CD14-positive monocyte (primary cell): ENCODE measurements around the gene KIF25. TPM values are rescaled to one million over a fixed set of nuclear protein-coding genes. Genes with fewer than 3 reads are reported as not detected.
"Not testable (repeated sequence)": the region's sequence is repeated elsewhere in the genome, so short reads cannot be mapped to it uniquely, and the experiment has no call there.

Experiments used
- DNase-seq, 3 donors: peaks; one replicate each; pipeline ENCODE4 v3.0.0-alpha.2; 2011 to 2022
- H2AFZ ChIP-seq: 2 replicates; pipeline ENCODE4 v1.6.0; 2012; ENCODE audit warnings: mild to moderate bottlenecking, low read depth, low read length, inconsistent platforms; ENCODE audit not compliant: insufficient read depth, poor library complexity, severe bottlenecking
- H3K27ac ChIP-seq, 2 donors: 1 replicate in 1 of 2; 2 replicates in 1 of 2; pipeline ENCODE4 v1.5.1; 2012 to 2013; ENCODE audit warnings: low read length in 2 of 2, control low read depth in 1 of 2, inconsistent platforms in 1 of 2, low read depth in 1 of 2, mild to moderate bottlenecking in 1 of 2
- H3K27me3 ChIP-seq, 2 donors: one replicate each; pipeline versions ENCODE4 v1.6.0 to v1.6.1; 2011 to 2013; ENCODE audit warnings: low read length in 2 of 2; ENCODE audit not compliant: control insufficient read depth in 2 of 2, insufficient read depth in 2 of 2
- H3K36me3 ChIP-seq, 2 donors: replicated peaks in 1 of 2; 1 replicate in 1 of 2; 2 replicates in 1 of 2; pipeline versions ENCODE4 v1.5.1 to v1.6.1; 2012 to 2013; ENCODE audit warnings: low read length in 2 of 2, control low read depth in 1 of 2, inconsistent platforms in 1 of 2, mild to moderate bottlenecking in 1 of 2; ENCODE audit not compliant: insufficient read depth in 2 of 2, control insufficient read depth in 1 of 2
- H3K4me1 ChIP-seq, 2 donors: 1 replicate in 1 of 2; 2 replicates in 1 of 2; pipeline versions ENCODE4 v1.5.1 to v1.6.1; 2012 to 2013; ENCODE audit warnings: low read length in 2 of 2, control low read depth in 1 of 2, inconsistent platforms in 1 of 2, mild to moderate bottlenecking in 1 of 2, moderate library complexity in 1 of 2; ENCODE audit not compliant: insufficient read depth in 2 of 2, control insufficient read depth in 1 of 2
- H3K4me2 ChIP-seq: replicated peaks from 2 replicates; pipeline ENCODE3; 2012; ENCODE audit warnings: low read length, moderate library complexity, mild to moderate bottlenecking; ENCODE audit not compliant: poor library complexity, severe bottlenecking; ENCODE audit errors: extremely low read depth
- H3K4me3 ChIP-seq, 3 experiments: fragments of 200-600 bp in 1 of 3; sonication (generic) in 1 of 3; replicated peaks in 1 of 3; 1 replicate in 2 of 3; 2 replicates in 1 of 3; pipeline ENCODE4 v1.5.1; 2011 to 2013; ENCODE audit warnings: low read length in 3 of 3, mild to moderate bottlenecking in 3 of 3, control low read depth in 2 of 3, low read depth in 2 of 3, inconsistent platforms in 1 of 3, moderate library complexity in 1 of 3
- H3K79me2 ChIP-seq: 2 replicates; pipeline ENCODE4 v1.6.0; 2012; ENCODE audit warnings: mild to moderate bottlenecking, control low read depth, inconsistent platforms, low read length, moderate library complexity; ENCODE audit not compliant: insufficient read depth
- H3K9ac ChIP-seq: 2 replicates; pipeline ENCODE4 v1.6.0; 2017; ENCODE audit warnings: low read length, mild to moderate bottlenecking; ENCODE audit not compliant: insufficient read depth, poor library complexity, severe bottlenecking
- H3K9me3 ChIP-seq, 2 donors: replicated peaks in 1 of 2; 1 replicate in 1 of 2; 2 replicates in 1 of 2; pipeline versions ENCODE4 v1.5.1 to v1.6.1; 2012 to 2013; ENCODE audit warnings: low read length in 2 of 2, control low read depth in 1 of 2; ENCODE audit not compliant: control insufficient read depth in 1 of 2, insufficient read depth in 1 of 2
- H4K20me1 ChIP-seq: 2 replicates; pipeline ENCODE4 v1.6.0; 2012; ENCODE audit warnings: mild to moderate bottlenecking, low read length, control low read depth, moderate library complexity; ENCODE audit not compliant: insufficient read depth
- H3K27ac Mint-ChIP-seq, 7 donors: one replicate each; pipeline ENCODE4 v1.8.0; 2020; ENCODE audit warnings: mild to moderate bottlenecking in 7 of 7, mixed read lengths in 7 of 7, moderate library complexity in 6 of 7, inconsistent platforms in 2 of 7
- H3K27me3 Mint-ChIP-seq, 3 donors: one replicate each; pipeline ENCODE4 v1.8.0; 2021 to 2022; ENCODE audit warnings: low read depth in 3 of 3, mild to moderate bottlenecking in 3 of 3, mixed read lengths in 3 of 3, moderate library complexity in 3 of 3, inconsistent platforms in 1 of 3
- H3K36me3 Mint-ChIP-seq, 2 donors: one replicate each; pipeline ENCODE4 v1.8.0; 2020; ENCODE audit warnings: mixed read lengths in 2 of 2, inconsistent platforms in 1 of 2, mild to moderate bottlenecking in 1 of 2
- H3K4me1 Mint-ChIP-seq: one replicate; pipeline ENCODE4 v1.8.0; 2020; ENCODE audit warnings: mild to moderate bottlenecking, mixed read lengths
- H3K4me3 Mint-ChIP-seq, 2 donors: one replicate each; pipeline ENCODE4 v1.8.0; 2020; ENCODE audit warnings: mild to moderate bottlenecking in 2 of 2, mixed read lengths in 2 of 2, moderate library complexity in 1 of 2
- H3K9me3 Mint-ChIP-seq, 7 donors: one replicate each; pipeline ENCODE4 v1.8.0; 2020 to 2022; ENCODE audit warnings: mixed read lengths in 7 of 7, mild to moderate bottlenecking in 6 of 7, moderate library complexity in 6 of 7, inconsistent platforms in 2 of 7
- WGBS: methylation state at CpG from one replicate; pipeline ENCODE4 v1.1.5; 2013; ENCODE audit warnings: missing lambda C conversion rate; ENCODE audit not compliant: insufficient coverage; 5-methylcytosine and 5-hydroxymethylcytosine counted together
- intact Hi-C, 2 donors: fragments of 100-400 bp; cut with micrococcal nuclease; formaldehyde crosslinking; loops; one replicate each; pipeline versions ENCODE4 v1.15.0 to v1.15.1; 2023
- polyA plus RNA-seq, 3 donors: library from polyadenylated mRNA; depleted of rRNA in 1 of 3; unstranded in 2 of 3; stranded (reverse) in 1 of 3; fragments of 300-500 nt in 2 of 3; fragments of >200 nt in 1 of 3; fragmentation: Illumina TruSeq in 2 of 3; gene quantifications; 1 replicate in 2 of 3; 2 replicates in 1 of 3; pipeline ENCODE4 v1.2.3, GENCODE V29; 2012 to 2021
- TF ChIP-seq, protein P1 (sequence below): fragments of 200-600 bp; IDR thresholded peaks from one replicate; pipeline ENCODE4 v1.8.0; 2022; ENCODE audit warnings: antibody characterized with exemption, mild to moderate bottlenecking

The KIF25 gene
- polyA plus RNA-seq, 3 donors: not detected

- Histone ChIP-seq H2AFZ (no peak overlapping the region), H3K27me3 (no peaks in the 10 kb centered on the region), H3K4me3 (no peak overlapping the region), H3K4me2 (no peak overlapping the region), H3K9ac (no peak overlapping the region), H3K79me2 (no peaks in the 10 kb centered on the region), H4K20me1 (no peaks in the 10 kb centered on the region), H3K27ac (no peak overlapping the region), H3K9me3 (no peaks in the 10 kb centered on the region), H3K4me1 (no peaks in the 10 kb centered on the region), H3K36me3 (no peaks in the 10 kb centered on the region)
- TF ChIP-seq, protein P1, sequence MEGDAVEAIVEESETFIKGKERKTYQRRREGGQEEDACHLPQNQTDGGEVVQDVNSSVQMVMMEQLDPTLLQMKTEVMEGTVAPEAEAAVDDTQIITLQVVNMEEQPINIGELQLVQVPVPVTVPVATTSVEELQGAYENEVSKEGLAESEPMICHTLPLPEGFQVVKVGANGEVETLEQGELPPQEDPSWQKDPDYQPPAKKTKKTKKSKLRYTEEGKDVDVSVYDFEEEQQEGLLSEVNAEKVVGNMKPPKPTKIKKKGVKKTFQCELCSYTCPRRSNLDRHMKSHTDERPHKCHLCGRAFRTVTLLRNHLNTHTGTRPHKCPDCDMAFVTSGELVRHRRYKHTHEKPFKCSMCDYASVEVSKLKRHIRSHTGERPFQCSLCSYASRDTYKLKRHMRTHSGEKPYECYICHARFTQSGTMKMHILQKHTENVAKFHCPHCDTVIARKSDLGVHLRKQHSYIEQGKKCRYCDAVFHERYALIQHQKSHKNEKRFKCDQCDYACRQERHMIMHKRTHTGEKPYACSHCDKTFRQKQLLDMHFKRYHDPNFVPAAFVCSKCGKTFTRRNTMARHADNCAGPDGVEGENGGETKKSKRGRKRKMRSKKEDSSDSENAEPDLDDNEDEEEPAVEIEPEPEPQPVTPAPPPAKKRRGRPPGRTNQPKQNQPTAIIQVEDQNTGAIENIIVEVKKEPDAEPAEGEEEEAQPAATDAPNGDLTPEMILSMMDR: no peak
- intact Hi-C loops: no loop called here
- Mint-ChIP-seq H3K9me3 (peaks cover 0 to 4% (median 2%) of the 10 kb centered on the region in 7 donors), H3K27ac (no peak overlapping the region), H3K36me3 (no peaks in the 10 kb centered on the region), H3K4me3 (no peak overlapping the region), H3K4me1 (no peaks in the 10 kb centered on the region), H3K27me3 (peaks cover 3 to 10% (median 3%) of the 10 kb centered on the region in 3 donors)
- DNase-seq: no peak
- 81% methylated on average over 7 of the region's 10 CpGs for WGBS
These were observed 3.5 kb downstream of the KIF25 start for GRCh38 chr6:168001029-168001332.

- H3K27me3 ChIP-seq, H3K4me2 ChIP-seq, H3K36me3 Mint-ChIP-seq, H3K27ac ChIP-seq, H3K79me2 ChIP-seq, H3K4me3 Mint-ChIP-seq, H3K4me3 ChIP-seq, H3K9me3 Mint-ChIP-seq, H3K4me1 ChIP-seq, H3K36me3 ChIP-seq, intact Hi-C loops, H3K9me3 ChIP-seq, DNase-seq, H2AFZ ChIP-seq, H4K20me1 ChIP-seq, H3K4me1 Mint-ChIP-seq, H3K9ac ChIP-seq: not testable (repeated sequence)
- WGBS: 89% methylated on average over 3 of the region's 21 CpGs
- Mint-ChIP-seq H3K27me3 (peaks cover 3 to 10% (median 3%) of the 10 kb centered on the region in 3 donors), H3K27ac (peak overlapping the region in 1 of 7 donors; percentile 61)
These were observed 4.0 kb downstream of the KIF25 start for GRCh38 chr6:168001514-168001913.
